Fibroblast of pulmonary artery (primary cell): ENCODE data around the gene AFF3.

ENCODE experiments used
- DNase-seq: peaks from one replicate; pipeline ENCODE4 v3.0.0-alpha.2; 2010; ENCODE audit warnings: low read depth
- H3K4me3 ChIP-seq: replicated peaks from 2 replicates; pipeline ENCODE4 v1.5.1; 2011; ENCODE audit warnings: low read depth, mild to moderate bottlenecking, control low read depth, low read length, moderate library complexity
- TF ChIP-seq, protein P1 (sequence below): IDR thresholded peaks from 2 replicates; pipeline ENCODE4 v1.5.1; 2011; ENCODE audit warnings: mild to moderate bottlenecking, control low read depth, low read length, inconsistent platforms; ENCODE audit errors: missing control alignments

The AFF3 gene

GRCh38 chr2:100039291-100039980 is 103.0 kb downstream of the AFF3 start:
- TF ChIP-seq, protein P1, sequence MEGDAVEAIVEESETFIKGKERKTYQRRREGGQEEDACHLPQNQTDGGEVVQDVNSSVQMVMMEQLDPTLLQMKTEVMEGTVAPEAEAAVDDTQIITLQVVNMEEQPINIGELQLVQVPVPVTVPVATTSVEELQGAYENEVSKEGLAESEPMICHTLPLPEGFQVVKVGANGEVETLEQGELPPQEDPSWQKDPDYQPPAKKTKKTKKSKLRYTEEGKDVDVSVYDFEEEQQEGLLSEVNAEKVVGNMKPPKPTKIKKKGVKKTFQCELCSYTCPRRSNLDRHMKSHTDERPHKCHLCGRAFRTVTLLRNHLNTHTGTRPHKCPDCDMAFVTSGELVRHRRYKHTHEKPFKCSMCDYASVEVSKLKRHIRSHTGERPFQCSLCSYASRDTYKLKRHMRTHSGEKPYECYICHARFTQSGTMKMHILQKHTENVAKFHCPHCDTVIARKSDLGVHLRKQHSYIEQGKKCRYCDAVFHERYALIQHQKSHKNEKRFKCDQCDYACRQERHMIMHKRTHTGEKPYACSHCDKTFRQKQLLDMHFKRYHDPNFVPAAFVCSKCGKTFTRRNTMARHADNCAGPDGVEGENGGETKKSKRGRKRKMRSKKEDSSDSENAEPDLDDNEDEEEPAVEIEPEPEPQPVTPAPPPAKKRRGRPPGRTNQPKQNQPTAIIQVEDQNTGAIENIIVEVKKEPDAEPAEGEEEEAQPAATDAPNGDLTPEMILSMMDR, result no peak
- no peak overlapping the region for H3K4me3 ChIP-seq
- DNase-seq, result no peak

GRCh38 chr2:100038011-100038410 is 104.4 kb downstream of the AFF3 start:
- no peak overlapping the region for H3K4me3 ChIP-seq
- DNase-seq, result no peak
- TF ChIP-seq, protein P1, result no peak

- DNase-seq, result no peak
- no peak overlapping the region for H3K4me3 ChIP-seq
- TF ChIP-seq, protein P1, result no peak
These were observed 105.6 kb downstream of the AFF3 start for GRCh38 chr2:100036793-100037192.

- DNase-seq, result no peak
- TF ChIP-seq, protein P1, result no peak
These were observed 106.4 kb downstream of the AFF3 start for GRCh38 chr2:100036026-100036425.

DNA sequence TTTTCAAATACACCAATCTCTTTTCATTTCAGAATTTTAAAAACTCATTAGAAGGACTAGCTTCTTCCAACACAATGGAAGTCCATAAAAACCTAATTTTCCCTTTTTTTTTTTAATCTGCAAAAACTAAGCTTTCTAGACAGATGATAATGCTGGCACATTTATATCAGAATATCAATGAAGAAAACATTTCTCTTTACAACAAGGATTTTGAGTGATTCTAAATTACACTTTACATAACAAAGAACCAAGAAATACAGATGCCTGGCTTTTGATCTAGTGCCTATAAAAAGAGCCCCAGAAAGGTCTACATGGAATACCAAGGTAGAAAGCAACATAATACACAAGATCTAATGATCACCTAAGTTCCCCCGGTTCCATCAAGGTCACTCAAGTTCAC is 108.0 kb downstream of the AFF3 start:
- DNase-seq, result no peak
- H3K4me3 ChIP-seq, result no peak overlapping the region
- TF ChIP-seq, protein P1, result no peak

More at GRCh38 chr2:100036026-100036425, 106.4 kb downstream of the AFF3 start:
- no peak overlapping the region for H3K4me3 ChIP-seq

DNA sequence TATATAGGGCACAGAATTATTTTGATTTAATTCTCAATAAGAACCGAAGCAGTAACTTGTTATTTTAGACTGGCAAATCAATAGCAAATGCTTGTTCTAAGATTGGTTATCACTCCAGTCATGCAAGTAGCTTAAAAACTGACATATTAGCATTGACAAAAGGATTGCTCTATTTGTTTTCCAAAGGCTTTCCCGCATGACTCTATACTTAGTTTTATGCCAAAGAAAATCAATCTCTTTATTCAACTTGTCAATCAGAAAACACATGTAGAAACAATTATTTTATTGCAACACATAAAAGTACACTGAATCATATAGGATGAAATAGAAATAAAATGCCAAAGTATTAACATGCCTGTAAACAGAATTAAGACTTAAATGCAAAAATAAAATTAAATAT is 108.4 kb downstream of the AFF3 start:
- DNase-seq, result no peak
- H3K4me3 ChIP-seq, result no peak overlapping the region
- TF ChIP-seq, protein P1, result no peak

DNA sequence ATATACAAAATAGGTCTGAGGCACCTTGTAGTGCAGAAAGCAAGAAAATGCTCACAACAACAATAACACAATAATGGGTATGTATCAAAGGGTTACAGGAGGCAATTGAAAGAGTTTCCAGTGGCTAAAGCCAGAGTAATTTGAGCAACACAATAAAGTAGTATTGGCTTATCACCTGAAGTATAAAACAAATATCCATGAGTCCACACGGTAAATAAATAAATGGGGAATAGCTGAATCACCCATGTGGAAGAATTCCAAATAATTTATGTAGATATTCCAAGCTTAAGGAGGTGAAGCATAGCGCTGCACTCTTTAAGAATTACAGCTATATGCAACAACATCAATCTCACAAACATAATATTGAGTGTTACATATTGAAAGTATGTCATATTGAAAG is 110.8 kb downstream of the AFF3 start:
- no peak overlapping the region for H3K4me3 ChIP-seq
- no peak for DNase-seq
- TF ChIP-seq, protein P1, result no peak
